HepG2 (cell line): ENCODE data around the gene PRDX2. TPM values are rescaled to one million over a fixed set of nuclear protein-coding genes. Genes with fewer than 3 reads are reported as not detected.

Source experiments
- GATA4 ChIP-seq: sonication (generic); IDR thresholded peaks from 2 replicates; pipeline ENCODE4 v1.6.1; 2016; ENCODE audit warnings: antibody characterized with exemption, low read depth, borderline replicate concordance
- ISX ChIP-seq: sonication (generic); formaldehyde crosslinking; conservative IDR thresholded peaks from 2 replicates; pipeline ENCODE4 v1.5.0; 2020; ENCODE audit warnings: missing genetic modification reagents
- KLF6 ChIP-seq: IDR thresholded peaks from 2 replicates; pipeline ENCODE4 v1.8.0; 2016; ENCODE audit warnings: missing biosample characterization, missing genetic modification reagents
- MAFK ChIP-seq, 2 experiments: IDR thresholded peaks in 1 of 2; conservative IDR thresholded peaks in 1 of 2; 2 replicates each; pipeline ENCODE4 v1.6.1; 2011; ENCODE audit warnings: improper control_type of control experiment in 2 of 2, low read length in 2 of 2
- MBD4 ChIP-seq: IDR thresholded peaks from 2 replicates; pipeline ENCODE4 v1.6.1; 2012; ENCODE audit warnings: low read length, inconsistent platforms, borderline replicate concordance
- NFE2 ChIP-seq: sonication (generic); formaldehyde crosslinking; IDR thresholded peaks from 2 replicates; pipeline ENCODE4 v1.4.0; 2020; ENCODE audit warnings: missing genetic modification reagents
- REPIN1 ChIP-seq: sonication (generic); formaldehyde crosslinking; IDR thresholded peaks from 2 replicates; pipeline ENCODE4 v1.8.0; 2022; ENCODE audit warnings: missing genetic modification reagents, low read depth, mild to moderate bottlenecking, borderline replicate concordance
- SALL1 ChIP-seq: sonication (generic); formaldehyde crosslinking; IDR thresholded peaks from 2 replicates; pipeline ENCODE4 v1.8.0; 2022; ENCODE audit warnings: mild to moderate bottlenecking, missing genetic modification reagents
- SMARCE1 ChIP-seq: fragments of 450-650 bp; IDR thresholded peaks from 2 replicates; pipeline ENCODE4 v1.6.1; 2017; ENCODE audit warnings: borderline replicate concordance
- SRF ChIP-seq: IDR thresholded peaks from 2 replicates; pipeline ENCODE4 v1.6.1; 2011; ENCODE audit warnings: mild to moderate bottlenecking, low read depth, low read length, moderate library complexity
- TARDBP ChIP-seq: sonication (generic); formaldehyde crosslinking; IDR thresholded peaks from 2 replicates; pipeline ENCODE4 v1.8.0; 2022; ENCODE audit warnings: mild to moderate bottlenecking, missing genetic modification reagents
- TBX3 ChIP-seq: fragments of 450-650 bp; IDR thresholded peaks from 2 replicates; pipeline ENCODE4 v1.6.1; 2017; ENCODE audit warnings: antibody characterized with exemption, mild to moderate bottlenecking, inconsistent platforms, borderline replicate concordance
- TP53 ChIP-seq: sonication (generic); formaldehyde crosslinking; conservative IDR thresholded peaks from 2 replicates; pipeline ENCODE4 v1.4.0; 2020; ENCODE audit warnings: missing genetic modification reagents
- ZBTB21 ChIP-seq: sonication (generic); formaldehyde crosslinking; IDR thresholded peaks from 2 replicates; pipeline ENCODE4 v1.4.0; 2020; ENCODE audit warnings: missing genetic modification reagents
- ZEB1 ChIP-seq: IDR thresholded peaks from 2 replicates; pipeline ENCODE4 v1.6.1; 2012; ENCODE audit warnings: mild to moderate bottlenecking, low read depth, inconsistent platforms; ENCODE audit not compliant: insufficient replicate concordance
- ZFP36L2 ChIP-seq: sonication (generic); formaldehyde crosslinking; IDR thresholded peaks from 2 replicates; pipeline ENCODE4 v1.4.0; 2020; ENCODE audit warnings: missing genetic modification reagents
- ZMYM4 ChIP-seq: sonication (generic); formaldehyde crosslinking; IDR thresholded peaks from 2 replicates; pipeline ENCODE4 v1.8.1; 2023; ENCODE audit warnings: mild to moderate bottlenecking, missing genetic modification reagents
- ZNF564 ChIP-seq: sonication (generic); formaldehyde crosslinking; IDR thresholded peaks from 2 replicates; pipeline ENCODE4 v1.8.1; 2023; ENCODE audit warnings: mild to moderate bottlenecking, missing genetic modification reagents
- polyA plus RNA-seq, 8 experiments: library from polyadenylated mRNA; depleted of rRNA in 3 of 8; stranded (reverse) in 7 of 8; unstranded in 1 of 8; fragments of >200 nt; fragmentation: Illumina TruSeq in 4 of 8; extraction: Trizol in 4 of 8; gene quantifications; 2 replicates each; pipeline versions ENCODE4 v1.2.1 to v1.2.3, GENCODE V29; 2011 to 2016; ENCODE audit warnings: low read depth in 4 of 8, missing spikeins in 1 of 8, mixed read lengths in 1 of 8; ENCODE audit not compliant: insufficient read depth in 1 of 8
- total RNA-seq, 5 experiments: library from RNA; depleted of rRNA; stranded (reverse); fragments of >200 nt; fragmentation: Illumina TruSeq; extraction: Trizol; gene quantifications; 2 replicates each; pipeline ENCODE4 v1.2.3, GENCODE V29; 2016; ENCODE audit warnings: low read depth in 1 of 5
- TF ChIP-seq, protein P1 (sequence below): conservative IDR thresholded peaks from 2 replicates; pipeline ENCODE4 v1.6.1; 2018; ENCODE audit warnings: missing genetic modification reagents
- TF ChIP-seq, protein P2 (sequence below), 2 experiments: sonication (generic) in 1 of 2; formaldehyde crosslinking in 1 of 2; IDR thresholded peaks; 2 replicates each; pipeline versions ENCODE4 v1.4.0 to v1.6.1; 2018 to 2020; ENCODE audit warnings: missing genetic modification reagents in 2 of 2, borderline replicate concordance in 1 of 2, low read depth in 1 of 2, mild to moderate bottlenecking in 1 of 2, missing biosample characterization in 1 of 2
- TF ChIP-seq, protein P3 (sequence below): sonication (generic); formaldehyde crosslinking; IDR thresholded peaks from 2 replicates; pipeline ENCODE4 v1.5.0; 2020; ENCODE audit warnings: missing genetic modification reagents
- TF ChIP-seq, protein P4 (sequence below): IDR thresholded peaks from 2 replicates; pipeline ENCODE4 v1.6.1; 2016
- TF ChIP-seq, protein P5 (sequence below): sonication (generic); formaldehyde crosslinking; IDR thresholded peaks from 2 replicates; pipeline ENCODE4 v1.5.1; 2020; ENCODE audit warnings: missing genetic modification reagents, mild to moderate bottlenecking, borderline replicate concordance
- TF ChIP-seq, protein P6 (sequence below): sonication (generic); formaldehyde crosslinking; IDR thresholded peaks from 2 replicates; pipeline ENCODE4 v1.5.1; 2020; ENCODE audit warnings: mild to moderate bottlenecking, moderate library complexity, missing genetic modification reagents

The PRDX2 gene
- total and polyA plus RNA-seq, 2 of the 13 experiments (the other 11 are each of a cell fraction or from before 2014, with no cell fraction given), result 218 to 381 TPM

DNA sequence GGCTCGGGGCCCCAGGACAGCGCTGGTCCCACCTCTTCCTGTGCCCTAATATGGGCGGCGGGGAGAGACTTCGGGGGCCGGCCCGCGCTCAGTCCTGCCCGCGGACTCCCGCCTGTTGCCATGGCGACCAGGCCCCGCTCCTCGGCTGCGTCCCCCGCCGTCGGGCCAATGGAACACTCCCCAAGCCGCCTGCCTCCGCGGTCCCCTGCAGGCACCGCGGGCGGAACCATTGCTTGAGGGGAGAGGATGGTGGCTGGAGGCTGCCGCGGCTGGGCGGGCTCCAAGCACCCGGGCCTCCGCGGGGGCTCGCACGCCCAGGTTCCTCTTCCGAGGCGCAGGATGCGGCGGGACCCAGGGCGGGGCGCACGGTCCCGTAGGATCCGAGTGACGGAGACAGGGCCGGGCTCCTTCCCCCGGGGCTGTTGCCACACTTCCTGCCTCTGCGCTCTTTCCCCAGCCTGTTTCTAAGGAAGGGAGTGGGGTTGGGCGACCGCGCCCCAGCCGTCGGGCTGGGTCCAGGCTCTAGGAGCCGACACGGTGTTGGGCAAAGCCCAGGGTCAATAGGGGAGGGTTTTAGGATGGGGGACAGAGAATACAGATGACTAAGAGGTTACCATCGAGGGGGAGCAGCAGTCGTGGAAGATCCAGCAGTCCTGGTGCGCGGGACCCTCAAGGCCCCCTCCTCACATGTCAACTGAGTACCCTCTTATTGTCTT lies 11.5 kb downstream of the PRDX2 start (continued):
- TF ChIP-seq, protein P1, sequence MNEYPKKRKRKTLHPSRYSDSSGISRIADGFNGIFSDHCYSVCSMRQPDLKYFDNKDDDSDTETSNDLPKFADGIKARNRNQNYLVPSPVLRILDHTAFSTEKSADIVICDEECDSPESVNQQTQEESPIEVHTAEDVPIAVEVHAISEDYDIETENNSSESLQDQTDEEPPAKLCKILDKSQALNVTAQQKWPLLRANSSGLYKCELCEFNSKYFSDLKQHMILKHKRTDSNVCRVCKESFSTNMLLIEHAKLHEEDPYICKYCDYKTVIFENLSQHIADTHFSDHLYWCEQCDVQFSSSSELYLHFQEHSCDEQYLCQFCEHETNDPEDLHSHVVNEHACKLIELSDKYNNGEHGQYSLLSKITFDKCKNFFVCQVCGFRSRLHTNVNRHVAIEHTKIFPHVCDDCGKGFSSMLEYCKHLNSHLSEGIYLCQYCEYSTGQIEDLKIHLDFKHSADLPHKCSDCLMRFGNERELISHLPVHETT, result peak; percentile 54; the same call in 1 of the 2 replicates
- no peak for TF ChIP-seq TP53 (CRISPR knock-in tag)
- no peak for TF ChIP-seq TBX3
- TF ChIP-seq, protein P2, sequence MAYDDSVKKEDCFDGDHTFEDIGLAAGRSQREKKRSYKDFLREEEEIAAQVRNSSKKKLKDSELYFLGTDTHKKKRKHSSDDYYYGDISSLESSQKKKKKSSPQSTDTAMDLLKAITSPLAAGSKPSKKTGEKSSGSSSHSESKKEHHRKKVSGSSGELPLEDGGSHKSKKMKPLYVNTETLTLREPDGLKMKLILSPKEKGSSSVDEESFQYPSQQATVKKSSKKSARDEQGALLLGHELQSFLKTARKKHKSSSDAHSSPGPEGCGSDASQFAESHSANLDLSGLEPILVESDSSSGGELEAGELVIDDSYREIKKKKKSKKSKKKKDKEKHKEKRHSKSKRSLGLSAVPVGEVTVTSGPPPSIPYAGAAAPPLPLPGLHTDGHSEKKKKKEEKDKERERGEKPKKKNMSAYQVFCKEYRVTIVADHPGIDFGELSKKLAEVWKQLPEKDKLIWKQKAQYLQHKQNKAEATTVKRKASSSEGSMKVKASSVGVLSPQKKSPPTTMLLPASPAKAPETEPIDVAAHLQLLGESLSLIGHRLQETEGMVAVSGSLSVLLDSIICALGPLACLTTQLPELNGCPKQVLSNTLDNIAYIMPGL (CRISPR knock-in tag; IDR thresholded peaks at IDR 0.05; ENCODE audit: borderline replicate concordance in 1 of 2, low read depth in 1 of 2), result peak in 1 of 2 experiments; percentile 55; a peak in 1 of 4 replicates
- TF ChIP-seq NFE2 (CRISPR knock-in tag), result no peak
- no peak for TF ChIP-seq GATA4
- TF ChIP-seq, protein P3, sequence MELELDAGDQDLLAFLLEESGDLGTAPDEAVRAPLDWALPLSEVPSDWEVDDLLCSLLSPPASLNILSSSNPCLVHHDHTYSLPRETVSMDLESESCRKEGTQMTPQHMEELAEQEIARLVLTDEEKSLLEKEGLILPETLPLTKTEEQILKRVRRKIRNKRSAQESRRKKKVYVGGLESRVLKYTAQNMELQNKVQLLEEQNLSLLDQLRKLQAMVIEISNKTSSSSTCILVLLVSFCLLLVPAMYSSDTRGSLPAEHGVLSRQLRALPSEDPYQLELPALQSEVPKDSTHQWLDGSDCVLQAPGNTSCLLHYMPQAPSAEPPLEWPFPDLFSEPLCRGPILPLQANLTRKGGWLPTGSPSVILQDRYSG, result no peak
- TF ChIP-seq ZEB1, result no peak
- TF ChIP-seq MBD4, result no peak
- TF ChIP-seq, protein P4, sequence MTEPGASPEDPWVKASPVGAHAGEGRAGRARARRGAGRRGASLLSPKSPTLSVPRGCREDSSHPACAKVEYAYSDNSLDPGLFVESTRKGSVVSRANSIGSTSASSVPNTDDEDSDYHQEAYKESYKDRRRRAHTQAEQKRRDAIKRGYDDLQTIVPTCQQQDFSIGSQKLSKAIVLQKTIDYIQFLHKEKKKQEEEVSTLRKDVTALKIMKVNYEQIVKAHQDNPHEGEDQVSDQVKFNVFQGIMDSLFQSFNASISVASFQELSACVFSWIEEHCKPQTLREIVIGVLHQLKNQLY (CRISPR knock-in tag), result no peak
- no peak for TF ChIP-seq TARDBP (CRISPR knock-in tag)
- no peak for TF ChIP-seq SMARCE1
- TF ChIP-seq KLF6 (CRISPR knock-in tag), result peak; percentile 59
- TF ChIP-seq ISX, result no peak
- TF ChIP-seq ZNF564 (CRISPR knock-in tag), result no peak
- TF ChIP-seq SRF, result peak; percentile 98
- TF ChIP-seq REPIN1 (CRISPR knock-in tag), result no peak
- TF ChIP-seq ZFP36L2, result no peak
- TF ChIP-seq ZMYM4, result no peak
- no peak for TF ChIP-seq ZBTB21 (CRISPR knock-in tag)
- TF ChIP-seq, protein P5, sequence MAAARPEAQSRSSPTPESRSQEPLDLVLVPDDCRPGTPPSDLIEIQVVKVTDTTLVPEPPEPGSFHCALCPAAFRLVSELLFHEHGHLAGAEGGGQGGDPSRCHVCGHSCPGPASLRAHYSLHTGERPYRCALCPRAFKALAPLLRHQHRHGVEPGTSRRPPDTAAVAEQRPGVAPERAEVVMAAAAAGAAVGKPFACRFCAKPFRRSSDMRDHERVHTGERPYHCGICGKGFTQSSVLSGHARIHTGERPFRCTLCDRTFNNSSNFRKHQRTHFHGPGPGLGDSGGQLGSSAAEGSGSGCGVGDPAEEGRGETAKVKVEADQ, result no peak
- TF ChIP-seq SALL1 (CRISPR knock-in tag), result no peak
- TF ChIP-seq, protein P6, sequence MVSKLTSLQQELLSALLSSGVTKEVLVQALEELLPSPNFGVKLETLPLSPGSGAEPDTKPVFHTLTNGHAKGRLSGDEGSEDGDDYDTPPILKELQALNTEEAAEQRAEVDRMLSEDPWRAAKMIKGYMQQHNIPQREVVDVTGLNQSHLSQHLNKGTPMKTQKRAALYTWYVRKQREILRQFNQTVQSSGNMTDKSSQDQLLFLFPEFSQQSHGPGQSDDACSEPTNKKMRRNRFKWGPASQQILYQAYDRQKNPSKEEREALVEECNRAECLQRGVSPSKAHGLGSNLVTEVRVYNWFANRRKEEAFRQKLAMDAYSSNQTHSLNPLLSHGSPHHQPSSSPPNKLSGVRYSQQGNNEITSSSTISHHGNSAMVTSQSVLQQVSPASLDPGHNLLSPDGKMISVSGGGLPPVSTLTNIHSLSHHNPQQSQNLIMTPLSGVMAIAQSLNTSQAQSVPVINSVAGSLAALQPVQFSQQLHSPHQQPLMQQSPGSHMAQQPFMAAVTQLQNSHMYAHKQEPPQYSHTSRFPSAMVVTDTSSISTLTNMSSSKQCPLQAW (CRISPR knock-in tag), result peak; percentile 54; the same call in 1 of the 2 replicates
- TF ChIP-seq MAFK (conservative IDR thresholded peaks at IDR 0.05 in 1 of 2, IDR thresholded peaks at IDR 0.05 in 1 of 2; ENCODE audit: low read length in 2 of 2), result no peak
